GM21619 (cell line): ENCODE measurements around the gene PAX1.

Experiments
- ATAC-seq: cut with Tn5 transposase; IDR thresholded peaks from one replicate; pipeline ENCODE4 v1.9.1; 2021; ENCODE audit not compliant: unreplicated experiment

The PAX1 gene

DNA sequence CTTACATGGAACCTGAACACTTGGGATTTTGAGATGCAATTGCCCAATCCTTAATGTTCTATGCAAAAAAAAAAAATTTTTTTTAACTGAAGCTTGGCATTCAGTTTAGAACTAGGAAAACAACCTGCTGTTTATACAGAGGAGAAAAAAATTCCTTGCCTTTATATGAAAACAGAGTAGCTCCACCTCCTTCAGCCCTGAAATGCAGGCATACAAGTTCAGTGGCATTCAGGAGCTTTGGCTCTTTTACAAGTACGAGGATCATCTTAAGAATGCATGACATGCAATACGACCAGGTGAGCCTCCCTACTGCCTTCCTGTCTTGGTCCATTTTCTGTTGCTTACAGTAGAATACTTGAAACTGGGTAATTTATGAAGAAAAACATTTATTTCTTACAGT, 20.4 kb downstream of the PAX1 start:
- ATAC-seq, result no peak

- no peak for ATAC-seq
Observed at GRCh38 chr20:21729316-21729715, 23.9 kb downstream of the PAX1 start.

- no peak for ATAC-seq
Observed at GRCh38 chr20:21739161-21739560, 33.7 kb downstream of the PAX1 start.

- ATAC-seq, result no peak
Observed at GRCh38 chr20:21739682-21740081, 34.2 kb downstream of the PAX1 start.

- no peak for ATAC-seq
Observed at GRCh38 chr20:21741266-21741665, 35.8 kb downstream of the PAX1 start.

- ATAC-seq, result no peak
Observed at GRCh38 chr20:21762646-21763045, 57.2 kb downstream of the PAX1 start.

- no peak for ATAC-seq
Observed at GRCh38 chr20:21767200-21767738, 61.8 kb downstream of the PAX1 start.

- ATAC-seq, result no peak
Observed at GRCh38 chr20:21767739-21768223, 62.3 kb downstream of the PAX1 start.
